Neural cell (in vitro differentiated cells): ENCODE data around the gene CTH.

ENCODE experiments used
- CTCF ChIP-seq: fragments of 450-650 bp; IDR thresholded peaks from 2 replicates; pipeline ENCODE4 v1.5.1; 2014; ENCODE audit warnings: antibody characterized with exemption, mild to moderate bottlenecking, moderate library complexity; ENCODE audit not compliant: poor library complexity, severe bottlenecking
- EP300 ChIP-seq: fragments of 450-650 bp; conservative IDR thresholded peaks from 2 replicates; pipeline ENCODE4 v1.6.1; 2014; ENCODE audit warnings: antibody characterized with exemption, mild to moderate bottlenecking, moderate library complexity; ENCODE audit not compliant: poor library complexity, severe bottlenecking
- EZH2 ChIP-seq: fragments of 200-600, 300-800 bp; shearing (Covaris generic), sonication (generic); IDR thresholded peaks from 2 replicates; pipeline ENCODE4 v1.6.1; 2014; ENCODE audit warnings: antibody characterized with exemption, low read length, borderline replicate concordance, mild to moderate bottlenecking; ENCODE audit not compliant: insufficient read depth, poor library complexity, severe bottlenecking
- MXI1 ChIP-seq: fragments of 450-650 bp; conservative IDR thresholded peaks from 2 replicates; pipeline ENCODE4 v1.6.1; 2014; ENCODE audit warnings: antibody characterized with exemption, mild to moderate bottlenecking; ENCODE audit not compliant: poor library complexity, severe bottlenecking
- POLR2AphosphoS5 ChIP-seq: IDR thresholded peaks from 2 replicates; pipeline ENCODE4 v1.6.1; 2012
- REST ChIP-seq: IDR thresholded peaks from 2 replicates; pipeline ENCODE4 v1.6.1; 2012; ENCODE audit warnings: borderline replicate concordance
- TAF1 ChIP-seq: IDR thresholded peaks from 2 replicates; pipeline ENCODE4 v1.6.1; 2012; ENCODE audit warnings: low read depth

GRCh38 chr1:70387507-70387906 is 23.6 kb upstream of the CTH start:
- TF ChIP-seq CTCF (no peak), POLR2AphosphoS5 (no peak), EP300 (no peak), MXI1 (no peak), REST (no peak), EZH2 (no peak), TAF1 (no peak)
